GM10847 (cell line): ENCODE measurements around the gene U2AF2.

Experiments used
- POLR2A ChIP-seq: IDR thresholded peaks from 2 replicates; pipeline ENCODE4 v1.6.1; 2011; ENCODE audit not compliant: insufficient read length; ENCODE audit errors: extremely low read depth

Gene U2AF2

GRCh38 chr19:55654868-55655647 is at the start of gene U2AF2:
U2AF2 (plus strand) TSS chr19:55655035; CDS start chr19:55655105, 70 bp downstream.
- TF ChIP-seq POLR2A: peak; percentile 82

- peak; percentile 15 for TF ChIP-seq POLR2A
Observed at GRCh38 chr19:55605207-55605636, 49.6 kb upstream of the U2AF2 start.

- no peak for TF ChIP-seq POLR2A
Observed at GRCh38 chr19:55605637-55606470, 49.0 kb upstream of the U2AF2 start, which contains the start of gene ZNF865. ZNF865 (plus strand) TSS chr19:55605647; CDS start chr19:55613619, 7,972 bp downstream.

- no peak for TF ChIP-seq POLR2A
Observed at GRCh38 chr19:55606471-55606787, 48.4 kb upstream of the U2AF2 start.

GRCh38 chr19:55606817-55607216 is 48.0 kb upstream of the U2AF2 start:
- TF ChIP-seq POLR2A: no peak

- TF ChIP-seq POLR2A: no peak
Observed at GRCh38 chr19:55609326-55609725, 45.5 kb upstream of the U2AF2 start.

- no peak for TF ChIP-seq POLR2A
Observed at GRCh38 chr19:55611300-55611982, 43.4 kb upstream of the U2AF2 start.

GRCh38 chr19:55611983-55612645 is 42.7 kb upstream of the U2AF2 start:
- TF ChIP-seq POLR2A: no peak

- TF ChIP-seq POLR2A: no peak
Observed at GRCh38 chr19:55613396-55613795, 41.4 kb upstream of the U2AF2 start.

GRCh38 chr19:55613930-55614710 is 40.7 kb upstream of the U2AF2 start:
- TF ChIP-seq POLR2A: no peak

GRCh38 chr19:55614711-55615542 is 39.9 kb upstream of the U2AF2 start:
- no peak for TF ChIP-seq POLR2A

- TF ChIP-seq POLR2A: no peak
Observed at GRCh38 chr19:55615543-55616394, 39.1 kb upstream of the U2AF2 start.
